SHP77 (cell line): Measurements from ENCODE around the gene LYRM1.
A peak's percentile ranks its signal among the peaks of the same experiment; 100 is the strongest.

ENCODE experiments used
- DNase-seq, 2 experiments: peaks; one replicate each; lab custom pipeline; 2025; lab: John Stamatoyannopoulos, UW

LYRM1 gene

DNA sequence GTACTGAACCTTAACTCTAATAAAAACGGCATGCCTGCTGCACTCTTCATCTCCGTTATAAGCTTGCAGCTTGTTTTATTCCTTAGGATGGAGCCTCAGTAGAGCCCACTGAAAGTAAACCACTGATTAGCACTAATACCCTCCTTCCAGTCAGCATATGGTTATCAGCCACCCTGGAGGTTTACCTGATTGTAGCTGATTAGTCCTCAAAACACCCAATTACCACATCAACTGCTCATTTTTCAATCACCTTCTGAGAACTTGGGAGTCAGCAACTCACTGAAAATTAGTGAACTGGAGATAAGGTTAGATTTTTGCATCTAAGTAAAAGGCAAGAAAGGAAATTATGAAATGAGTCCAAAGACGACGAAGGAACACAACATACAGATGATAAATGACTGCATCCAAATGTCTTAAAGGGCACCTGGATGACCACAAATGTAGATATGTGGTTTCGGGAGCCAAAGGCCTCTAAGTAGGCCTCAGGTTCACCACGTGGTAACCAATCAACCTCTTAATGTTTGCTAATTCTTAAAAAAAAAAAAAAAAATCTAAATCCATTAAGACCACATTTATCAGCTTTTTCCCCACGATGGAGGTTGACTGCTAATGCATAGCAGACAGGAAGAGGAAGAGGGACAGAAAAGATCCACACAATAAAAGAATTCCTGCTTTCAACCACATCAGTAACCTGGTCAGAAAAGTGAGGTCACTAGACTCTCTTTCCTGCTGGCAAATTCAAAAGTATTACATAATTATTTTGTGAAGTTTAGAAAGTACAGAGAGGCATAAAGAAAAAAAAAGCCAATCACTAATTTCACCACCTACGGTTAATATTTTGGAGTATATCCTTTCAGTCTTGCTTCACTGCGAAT, 28.4 kb upstream of the LYRM1 start:
- no peak for DNase-seq

DNA sequence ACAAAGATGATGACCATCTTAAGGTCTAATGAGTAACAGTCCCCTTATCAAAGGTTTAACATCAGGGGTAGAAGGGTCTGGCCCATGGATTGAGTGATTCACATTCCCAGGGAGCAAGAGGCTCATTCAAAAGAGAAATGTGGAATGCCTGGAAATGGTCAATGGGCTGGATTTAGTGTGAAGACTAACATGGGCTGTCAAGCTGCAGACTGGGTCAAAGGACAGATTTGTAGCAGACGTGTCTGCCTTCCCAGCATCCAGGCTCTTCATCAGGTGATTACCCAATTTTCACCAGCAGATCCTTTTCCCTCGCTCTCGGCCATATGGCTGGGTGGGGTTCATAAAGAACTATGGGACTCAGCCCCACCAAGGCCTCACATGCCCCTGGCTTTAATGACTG, 27.2 kb upstream of the LYRM1 start:
- no peak for DNase-seq

DNA sequence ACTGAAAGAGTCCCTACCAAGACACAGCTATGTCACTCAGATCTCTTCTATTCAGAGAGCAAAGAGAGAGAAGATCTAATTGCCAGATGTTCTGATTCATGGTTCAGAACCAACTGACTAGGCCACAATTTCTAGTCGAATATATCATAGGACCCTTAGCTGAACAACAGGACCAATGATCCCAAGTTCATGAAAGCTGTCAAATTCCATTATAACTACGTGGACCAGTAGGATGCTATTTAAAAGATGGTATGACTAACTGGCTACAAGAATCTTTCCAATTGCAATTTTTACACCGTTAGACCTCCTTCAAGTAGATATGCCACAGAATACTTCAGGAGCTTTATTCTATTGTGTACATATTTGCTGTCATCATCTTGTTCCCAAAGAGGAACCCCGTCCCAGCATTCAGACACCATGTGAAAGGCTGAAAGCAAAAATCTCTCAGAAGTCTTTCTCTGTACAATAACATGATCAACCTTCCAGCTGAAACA, 26.4 kb upstream of the LYRM1 start:
- DNase-seq = no peak

DNA sequence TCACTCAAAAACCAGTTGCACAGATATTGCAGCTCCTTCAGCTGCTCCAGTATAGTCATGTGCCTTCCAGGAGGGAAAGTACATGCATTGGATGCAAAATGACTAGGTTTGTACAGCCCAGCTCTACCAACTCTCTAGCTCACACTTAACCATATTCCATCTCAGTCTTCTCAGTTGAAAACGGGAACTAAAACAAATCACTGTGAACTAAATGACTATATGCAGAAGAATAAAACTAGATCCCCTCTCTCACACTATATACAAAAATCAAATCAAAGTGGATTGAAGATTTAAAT, 25.3 kb upstream of the LYRM1 start:
- no peak for DNase-seq

DNA sequence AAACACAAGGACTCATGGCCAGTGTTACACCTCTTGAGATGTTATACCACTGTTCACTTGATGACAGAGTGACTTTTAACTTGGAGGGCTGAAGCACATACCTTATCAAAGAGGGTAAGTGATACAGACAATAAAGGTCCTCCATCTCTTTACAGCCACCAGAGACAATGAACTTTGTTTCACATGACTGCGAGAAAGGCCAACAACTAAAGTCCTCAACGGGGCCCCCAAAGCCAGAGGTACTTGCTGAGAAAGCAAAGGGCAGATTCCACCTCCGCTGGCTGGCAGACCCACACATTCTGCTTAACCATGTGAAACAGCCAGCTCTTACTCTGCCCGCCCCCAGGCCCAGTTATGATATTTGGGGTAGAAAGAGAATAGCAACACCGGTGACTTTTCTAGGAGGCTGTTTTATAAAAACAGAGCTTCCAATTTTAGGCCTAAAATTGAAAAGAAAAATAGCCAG, 21.9 kb upstream of the LYRM1 start:
- DNase-seq = no peak

DNA sequence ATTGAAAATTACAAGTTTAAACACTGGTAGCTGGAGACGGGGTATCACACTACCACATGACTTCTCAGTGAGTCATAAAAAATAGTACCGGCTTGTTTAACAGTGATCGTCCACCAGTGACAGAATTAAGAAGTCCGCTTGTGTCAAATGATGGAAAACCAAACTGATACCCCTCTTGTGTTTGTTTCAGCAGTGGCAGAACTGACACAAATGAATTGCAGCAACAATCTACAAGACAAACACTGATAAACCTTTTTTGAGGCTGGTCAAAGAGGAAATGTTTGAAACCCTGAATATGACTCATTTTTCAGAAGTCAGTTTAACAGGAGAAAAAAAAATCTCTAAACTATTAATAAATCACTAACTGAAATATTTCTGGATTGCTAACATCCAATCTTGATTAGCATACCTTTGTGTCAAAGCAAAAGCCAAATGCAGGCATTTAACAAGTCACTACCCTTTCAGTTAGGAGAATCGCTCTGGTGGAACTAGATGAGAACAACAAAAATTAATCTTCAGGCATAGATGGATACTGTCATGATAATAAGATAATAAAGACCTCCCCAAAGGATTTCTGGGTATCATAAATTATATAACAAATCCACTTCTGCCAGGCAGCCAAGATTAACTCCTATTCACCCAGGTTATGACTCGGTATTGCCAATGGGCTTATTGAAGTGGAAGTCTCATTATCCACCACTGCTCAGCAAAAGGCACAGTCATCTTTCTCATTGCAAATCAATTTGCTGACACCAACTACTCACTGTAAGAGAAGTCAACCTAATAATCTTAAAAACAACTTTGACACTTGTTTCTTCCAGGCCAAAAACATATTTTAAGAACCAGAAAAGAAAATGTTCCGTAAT, 21.2 kb upstream of the LYRM1 start:
- DNase-seq = no peak

DNA sequence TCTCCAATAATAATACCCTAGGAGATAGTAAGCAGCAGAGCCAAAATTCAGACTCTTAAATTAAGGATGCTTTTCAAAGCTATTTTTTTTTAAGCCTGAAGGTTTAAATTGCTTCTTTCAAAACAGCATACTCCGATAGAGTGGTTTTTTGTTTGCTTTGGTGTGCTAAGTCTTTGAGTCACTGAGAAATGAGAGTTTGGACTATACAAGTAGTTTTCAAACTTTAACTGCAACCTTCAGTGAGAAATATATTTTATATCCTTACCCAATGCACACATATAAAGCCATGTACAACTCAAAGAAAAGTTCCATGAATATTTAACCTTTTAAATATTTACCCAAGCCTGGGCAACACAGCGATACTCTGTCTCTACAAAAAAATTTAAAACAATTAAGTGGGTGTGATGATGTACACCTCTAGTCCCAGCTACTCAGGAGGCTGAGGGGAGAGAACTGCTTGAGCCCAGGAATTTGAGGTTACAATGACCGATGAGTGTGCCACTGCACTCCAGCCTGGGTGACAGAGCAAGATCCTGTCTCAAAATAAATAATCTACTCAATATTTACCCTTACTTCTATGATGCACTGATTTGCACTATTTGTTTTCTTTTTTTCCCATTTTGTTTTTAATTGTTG, 19.6 kb upstream of the LYRM1 start:
- DNase-seq = no peak

DNA sequence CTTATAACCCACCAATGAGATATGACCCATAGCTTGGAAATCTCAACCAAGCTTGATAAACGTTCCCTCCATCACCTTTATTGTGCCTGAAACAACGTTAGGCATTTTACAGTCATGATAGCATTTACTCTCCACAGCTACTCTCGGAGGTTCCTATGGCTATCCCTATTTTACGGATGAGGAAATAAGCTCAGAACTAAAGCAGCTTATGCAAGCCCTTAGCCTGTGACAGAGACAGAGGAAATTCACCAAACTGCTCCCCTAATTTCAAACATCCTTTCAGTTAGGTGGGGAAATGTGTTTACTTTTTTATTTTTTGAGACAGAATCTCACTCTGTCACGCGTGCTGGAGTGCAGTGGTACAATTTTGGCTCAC, 19.1 kb upstream of the LYRM1 start:
- no peak for DNase-seq

DNA sequence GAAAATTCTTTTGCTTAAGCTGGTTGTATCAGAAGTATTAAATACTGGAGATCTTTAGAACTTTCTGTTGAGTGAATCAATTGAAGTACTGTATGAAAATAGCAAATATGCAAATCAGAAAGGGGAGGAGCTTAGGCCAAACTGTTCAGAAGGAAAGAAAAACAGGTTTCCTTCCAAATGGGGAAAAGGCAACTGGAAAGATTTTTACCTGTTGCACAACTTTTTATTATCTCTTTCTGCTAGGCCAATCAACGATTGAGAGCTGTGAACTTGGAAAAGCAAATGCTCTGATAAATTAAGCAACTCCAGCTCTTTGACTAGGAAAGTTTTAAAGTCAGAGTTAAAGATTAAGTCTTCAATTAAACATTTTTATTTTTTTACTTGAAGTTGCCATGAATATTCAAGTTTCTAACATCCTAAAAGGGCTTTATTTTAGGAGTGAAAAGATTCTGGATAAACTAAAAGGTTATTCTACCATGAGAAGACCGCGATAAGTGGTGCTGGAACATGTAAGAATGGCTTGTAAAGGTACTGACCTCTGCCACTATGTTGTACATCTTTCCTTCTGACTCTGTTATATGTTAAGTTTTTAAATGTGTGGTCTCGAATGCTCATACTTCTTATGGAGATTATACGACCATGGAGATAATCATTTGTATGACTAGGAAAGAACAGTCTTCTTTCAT, 16.9 kb upstream of the LYRM1 start:
- DNase-seq = no peak

DNA sequence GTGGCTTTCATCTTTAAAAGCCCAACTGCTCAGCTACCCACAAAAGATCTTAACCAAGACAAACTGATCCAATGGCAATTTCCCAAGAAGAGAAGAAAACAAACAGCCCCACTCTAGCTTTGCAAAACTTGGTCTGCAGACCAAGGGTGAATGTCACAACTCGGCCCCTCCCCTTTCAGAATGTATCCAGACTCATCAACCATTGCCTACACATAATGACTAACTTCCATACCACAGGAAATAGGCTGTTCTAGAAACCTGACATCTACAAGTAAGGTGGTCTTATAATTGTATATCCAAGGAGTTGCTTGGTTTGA, 16.4 kb upstream of the LYRM1 start:
- DNase-seq = no peak

DNA sequence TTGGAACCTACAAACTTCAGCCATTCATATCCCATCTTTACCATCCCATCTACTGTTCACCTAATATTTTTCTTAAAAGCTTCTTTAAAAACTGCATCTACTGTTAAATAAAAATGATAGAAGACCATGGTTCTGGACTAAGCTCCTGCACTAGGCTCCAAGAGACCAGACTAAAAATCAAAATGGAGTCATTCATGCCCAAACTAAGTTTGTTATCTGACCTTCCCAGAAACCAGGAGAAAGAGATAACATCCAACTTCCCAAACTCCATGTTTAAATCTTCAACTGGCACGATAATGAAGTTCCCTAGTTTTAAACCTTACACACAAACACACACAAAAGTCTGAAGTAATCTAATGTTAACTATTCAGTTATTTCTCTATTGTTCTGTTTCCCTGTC, 14.3 kb upstream of the LYRM1 start:
- no peak for DNase-seq

DNA sequence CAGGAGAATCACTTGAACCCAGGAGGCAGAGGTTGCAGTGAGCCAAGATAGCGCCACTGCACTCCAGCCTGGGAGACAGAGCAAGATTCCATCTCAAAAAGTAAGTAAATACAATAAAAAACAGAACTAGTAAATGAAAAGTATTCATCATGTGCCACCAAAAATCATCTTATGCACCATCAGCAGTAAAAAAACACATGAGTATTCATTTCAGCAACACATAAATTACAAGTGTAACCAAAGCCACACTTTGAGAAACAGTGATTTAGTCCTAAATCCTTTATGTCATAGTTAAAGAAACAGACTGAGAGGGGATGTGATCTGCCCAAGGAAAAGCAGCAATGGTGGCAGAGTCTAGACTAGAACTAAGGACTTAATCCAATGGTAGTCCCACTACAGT, 13.4 kb upstream of the LYRM1 start:
- no peak for DNase-seq

DNA sequence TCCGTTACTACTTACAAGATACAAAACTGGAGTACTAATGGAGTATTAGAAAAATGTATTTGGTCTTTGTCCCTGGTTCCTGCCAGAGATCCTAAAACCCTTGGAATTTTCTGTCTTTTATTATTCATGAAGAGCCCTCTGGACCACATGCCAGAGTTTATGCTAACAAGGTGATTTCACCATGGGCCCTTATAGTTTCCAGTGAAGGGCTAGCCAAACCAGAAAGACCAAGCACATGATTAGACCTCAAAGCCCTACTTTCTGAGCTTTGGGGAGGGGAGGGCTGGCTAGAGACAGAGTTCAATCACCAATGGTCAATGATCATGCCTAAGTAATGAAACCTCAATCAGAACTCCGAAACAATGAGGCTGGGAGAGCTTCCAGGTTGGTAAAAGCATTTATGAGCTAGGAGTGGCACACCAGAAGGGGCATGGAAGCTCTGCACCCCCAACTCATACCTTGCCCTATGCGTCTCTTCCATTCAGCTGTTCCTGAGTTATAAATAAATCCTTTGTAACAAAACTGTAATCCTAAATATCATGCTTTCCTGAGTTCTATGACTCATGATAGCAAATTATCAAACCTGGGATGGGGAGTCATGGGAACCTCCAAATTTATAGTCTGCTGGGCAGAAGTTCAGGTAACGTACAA, 10.8 kb upstream of the LYRM1 start:
- DNase-seq = no peak

DNA sequence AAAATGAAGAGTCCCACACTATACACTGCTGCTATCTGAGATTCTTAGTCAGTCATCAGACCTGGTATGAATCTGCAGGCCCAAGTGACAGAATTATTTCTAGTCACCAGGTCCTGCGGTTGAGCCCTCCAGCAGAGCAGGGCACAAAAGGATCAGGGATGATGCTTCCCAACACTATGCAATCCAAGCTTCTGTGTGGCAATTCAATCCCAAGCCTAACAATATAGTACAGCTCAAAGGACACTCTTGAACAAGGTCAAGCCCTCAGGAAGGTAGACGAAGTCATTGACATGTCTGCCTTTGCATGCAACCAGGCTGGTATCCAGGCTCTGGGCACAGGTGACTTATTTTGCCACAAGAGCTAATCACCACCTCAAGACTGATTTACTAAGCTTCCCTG, 6.2 kb upstream of the LYRM1 start:
- no peak for DNase-seq

DNA sequence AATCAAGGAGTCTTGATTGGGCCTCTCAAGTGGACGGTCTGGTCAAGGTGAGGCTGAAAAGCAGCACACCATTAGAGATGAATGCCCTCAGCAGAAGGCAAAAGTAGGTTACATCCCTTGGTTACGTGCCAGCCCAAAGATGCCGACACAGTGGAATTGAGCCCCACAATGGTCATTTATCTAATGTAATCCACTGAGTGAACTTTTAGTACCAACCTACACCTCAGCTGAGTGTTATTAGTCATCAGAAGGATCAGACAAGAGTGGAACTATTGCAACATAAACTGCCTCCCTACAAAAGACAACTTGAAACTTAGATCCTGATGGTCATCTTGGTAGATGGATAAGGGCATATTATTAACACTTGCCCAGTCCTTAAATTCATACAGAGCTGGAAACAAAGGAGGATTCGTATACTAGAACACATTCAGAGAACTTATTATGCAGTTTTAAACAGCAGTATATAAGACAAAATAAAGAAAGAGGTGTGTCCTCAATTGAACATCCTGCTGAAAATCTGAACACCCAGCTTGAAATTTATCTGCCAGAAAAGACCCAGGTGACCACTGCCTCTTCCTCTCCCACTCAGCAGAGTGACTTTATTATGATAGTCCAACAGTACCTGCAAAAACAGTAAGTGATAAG, 3.2 kb upstream of the LYRM1 start:
- no peak for DNase-seq

DNA sequence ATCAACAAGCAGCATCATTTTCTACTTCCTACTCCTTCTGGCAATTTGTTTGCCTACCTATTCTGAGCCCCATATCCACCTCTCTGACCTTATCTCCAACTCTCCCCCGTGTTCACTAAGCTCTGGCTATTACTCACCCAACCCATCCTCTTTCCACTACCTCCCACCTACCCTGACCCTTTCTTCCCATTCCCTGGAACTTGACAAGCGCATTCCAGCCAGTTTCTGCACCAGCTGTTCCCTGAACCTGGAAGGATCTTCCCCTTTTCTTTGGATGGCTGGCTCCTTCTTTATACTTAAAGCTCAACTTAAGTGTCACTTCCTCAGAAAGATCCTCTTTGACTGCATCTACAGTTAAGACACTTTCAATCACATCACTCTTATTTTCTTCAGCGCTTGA, 2.6 kb upstream of the LYRM1 start:
- DNase-seq = no peak

DNA sequence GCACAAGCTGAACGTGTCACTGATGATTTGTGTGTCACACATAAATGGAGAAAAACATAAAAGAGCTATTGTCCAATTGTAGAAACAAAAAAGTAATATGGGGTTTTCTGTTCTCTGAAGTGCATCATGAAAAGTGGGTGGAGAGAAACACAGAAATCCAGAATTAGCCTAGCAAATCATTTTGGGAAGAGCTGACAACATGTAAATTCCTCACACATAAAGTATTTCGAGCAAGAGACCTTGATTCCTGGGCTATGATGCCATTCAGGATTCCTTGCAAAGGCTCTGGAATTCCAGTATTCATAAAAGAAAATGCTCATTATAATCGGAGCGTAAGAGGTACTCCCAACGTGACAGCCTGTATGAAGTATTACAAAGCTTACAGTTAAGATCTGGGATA, 1.5 kb upstream of the LYRM1 start:
- no peak for DNase-seq

DNA sequence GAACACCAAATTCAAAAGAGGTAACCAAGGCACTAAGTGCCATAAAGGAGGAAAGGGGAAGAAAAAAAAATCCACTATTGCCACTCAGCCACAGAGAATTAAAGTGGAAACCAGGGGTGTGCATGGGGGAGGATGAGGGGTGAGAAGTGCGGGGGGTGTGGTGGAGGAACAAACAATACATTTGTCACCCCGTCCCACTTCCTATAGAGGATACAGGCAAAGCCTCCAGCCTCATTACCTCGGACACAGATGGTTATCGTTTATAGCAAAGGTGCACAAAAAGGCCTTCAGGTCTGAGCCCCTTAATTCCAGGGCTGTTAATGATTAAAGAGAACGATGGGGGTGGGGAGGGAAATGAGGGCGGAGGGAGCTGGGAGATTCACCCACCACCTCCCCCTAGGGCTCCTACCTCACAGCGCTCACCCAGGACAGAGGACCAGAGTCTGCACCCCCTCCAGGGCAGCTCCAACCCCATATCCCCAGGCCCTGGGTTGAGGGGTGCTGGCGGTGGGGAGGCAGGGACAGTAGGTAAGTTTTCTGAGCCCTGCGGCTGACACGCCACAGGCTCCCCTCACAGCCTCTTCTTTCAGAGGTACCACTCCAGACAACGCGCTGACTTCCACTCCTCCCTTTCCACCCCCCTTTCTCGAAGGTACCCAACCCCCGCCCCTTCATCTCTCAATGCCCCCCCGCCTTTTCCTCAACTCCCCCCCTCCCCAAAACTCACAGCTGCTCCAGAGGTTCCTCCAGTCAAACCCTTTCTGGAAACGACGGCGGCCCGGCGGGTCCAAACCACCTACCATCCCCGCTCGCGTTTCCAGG, 883 bp upstream of the LYRM1 start:
- DNase-seq = no peak

DNA sequence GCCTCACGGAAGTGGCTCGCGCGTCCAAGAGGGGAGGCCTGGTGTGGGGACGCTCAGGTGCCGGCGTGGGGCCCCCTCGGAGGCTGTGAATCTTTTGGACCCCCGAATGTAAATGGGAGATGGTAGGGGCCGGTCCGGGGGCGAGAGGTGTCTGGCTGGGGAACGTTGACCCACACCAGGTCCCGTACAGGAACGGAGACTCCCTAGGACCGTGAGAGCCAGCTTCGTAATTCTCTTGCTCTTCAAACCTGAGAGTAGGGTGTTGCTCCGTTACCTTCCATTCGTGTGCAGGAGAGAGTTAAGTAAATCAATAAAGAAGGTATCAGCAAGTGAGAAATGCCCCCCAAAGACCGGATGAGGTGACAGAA, 481 bp downstream of the LYRM1 start:
- peak in 1 of 2 experiments; percentile 43 for DNase-seq

DNA sequence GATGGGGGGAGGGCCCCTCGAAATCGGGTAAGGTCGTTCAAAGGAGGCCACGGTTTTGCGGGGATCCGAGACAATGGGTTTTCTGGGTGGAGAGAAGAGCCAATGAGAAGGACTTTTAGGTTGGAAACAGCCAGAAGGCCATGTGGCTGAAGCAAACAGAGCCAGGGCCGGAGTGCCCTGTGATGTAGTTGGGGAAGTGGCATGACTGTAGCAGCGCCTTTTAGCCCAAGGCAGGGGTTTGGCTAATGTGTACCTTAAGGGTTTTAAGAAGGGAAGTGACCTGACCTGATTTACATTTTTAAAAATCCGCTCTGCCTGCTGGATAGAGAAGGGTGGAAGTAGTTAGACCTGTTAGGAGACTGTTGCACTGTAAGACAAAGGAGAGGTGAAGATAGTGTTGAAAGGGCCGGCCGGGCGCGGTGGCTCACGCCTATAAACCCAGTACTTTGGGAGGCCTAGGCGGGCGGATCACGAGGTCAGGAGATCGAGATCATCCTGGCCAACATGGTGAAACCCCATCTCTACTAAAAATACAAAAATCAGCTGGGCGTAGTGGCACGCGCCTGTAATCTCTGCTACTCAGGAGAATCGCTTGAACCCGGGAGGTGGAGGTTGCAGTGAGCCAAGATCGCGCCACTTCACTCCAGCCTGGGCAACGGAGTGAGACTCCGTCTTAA, 1.0 kb downstream of the LYRM1 start:
- DNase-seq = peak; percentile 3 to 46
